Tibial nerve (tissue), 4 donors: Measurements from ENCODE around the gene AOPEP. TPM values are rescaled to one million over a fixed set of nuclear protein-coding genes. Genes with fewer than 3 reads are reported as not detected.

ENCODE experiments used
- DNase-seq, 2 donors: peaks; one replicate each; pipeline ENCODE4 v3.0.0-alpha.2; 2019; ENCODE audit warnings: low spot score in 2 of 2
- H3K27ac ChIP-seq, 4 donors: fragments of 200-600 bp; sonication (generic) in 3 of 4; one replicate each; pipeline ENCODE4 v1.5.1; 2017 to 2019; ENCODE audit warnings: mild to moderate bottlenecking in 1 of 4
- H3K27me3 ChIP-seq, 2 donors: fragments of 200-600 bp; sonication (generic) in 1 of 2; one replicate each; pipeline versions ENCODE4 v1.5.1 to v1.6.0; 2017 to 2019
- H3K36me3 ChIP-seq, 3 donors: fragments of 200-600 bp; sonication (generic); one replicate each; pipeline ENCODE4 v1.5.1; 2018 to 2019
- H3K4me1 ChIP-seq, 4 donors: fragments of 200-600 bp; sonication (generic) in 3 of 4; one replicate each; pipeline ENCODE4 v1.5.1; 2017 to 2019
- H3K4me3 ChIP-seq, 4 donors: fragments of 200-600 bp; sonication (generic) in 3 of 4; one replicate each; pipeline ENCODE4 v1.5.1; 2017 to 2019; ENCODE audit warnings: mild to moderate bottlenecking in 1 of 4, moderate library complexity in 1 of 4
- H3K9me3 ChIP-seq, 4 donors: fragments of 200-600 bp; sonication (generic) in 3 of 4; one replicate each; pipeline ENCODE4 v1.5.1; 2017 to 2019
- CTCF ChIP-seq, 5 experiments: fragments of 200-600 bp in 3 of 5; fragments of 450-650 bp in 2 of 5; sonication (generic) in 3 of 5; IDR thresholded peaks; one replicate each; pipeline ENCODE4 v1.5.1; 2016 to 2019; ENCODE audit warnings: antibody characterized with exemption in 5 of 5, mild to moderate bottlenecking in 3 of 5, moderate library complexity in 2 of 5
- EP300 ChIP-seq, 2 donors: sonication (generic); formaldehyde crosslinking; IDR thresholded peaks; one replicate each; pipeline ENCODE4 v1.6.1; 2017; ENCODE audit warnings: antibody characterized with exemption in 2 of 2, mild to moderate bottlenecking in 1 of 2
- POLR2A ChIP-seq, 2 donors: fragments of 450-650 bp; IDR thresholded peaks; one replicate each; pipeline ENCODE4 v1.6.1; 2017; ENCODE audit warnings: antibody characterized with exemption in 2 of 2, mild to moderate bottlenecking in 2 of 2, moderate library complexity in 2 of 2
- WGBS, 2 donors: methylation state at CpG; one replicate each; pipeline ENCODE4 v1.1.5; 2018; 5-methylcytosine and 5-hydroxymethylcytosine counted together
- total RNA-seq, 4 donors: library from RNA; depleted of rRNA; stranded (reverse); fragments of >200 nt; gene quantifications; one replicate each; pipeline ENCODE4 v1.1.0, GENCODE V29; 2016

Gene AOPEP, protein sequence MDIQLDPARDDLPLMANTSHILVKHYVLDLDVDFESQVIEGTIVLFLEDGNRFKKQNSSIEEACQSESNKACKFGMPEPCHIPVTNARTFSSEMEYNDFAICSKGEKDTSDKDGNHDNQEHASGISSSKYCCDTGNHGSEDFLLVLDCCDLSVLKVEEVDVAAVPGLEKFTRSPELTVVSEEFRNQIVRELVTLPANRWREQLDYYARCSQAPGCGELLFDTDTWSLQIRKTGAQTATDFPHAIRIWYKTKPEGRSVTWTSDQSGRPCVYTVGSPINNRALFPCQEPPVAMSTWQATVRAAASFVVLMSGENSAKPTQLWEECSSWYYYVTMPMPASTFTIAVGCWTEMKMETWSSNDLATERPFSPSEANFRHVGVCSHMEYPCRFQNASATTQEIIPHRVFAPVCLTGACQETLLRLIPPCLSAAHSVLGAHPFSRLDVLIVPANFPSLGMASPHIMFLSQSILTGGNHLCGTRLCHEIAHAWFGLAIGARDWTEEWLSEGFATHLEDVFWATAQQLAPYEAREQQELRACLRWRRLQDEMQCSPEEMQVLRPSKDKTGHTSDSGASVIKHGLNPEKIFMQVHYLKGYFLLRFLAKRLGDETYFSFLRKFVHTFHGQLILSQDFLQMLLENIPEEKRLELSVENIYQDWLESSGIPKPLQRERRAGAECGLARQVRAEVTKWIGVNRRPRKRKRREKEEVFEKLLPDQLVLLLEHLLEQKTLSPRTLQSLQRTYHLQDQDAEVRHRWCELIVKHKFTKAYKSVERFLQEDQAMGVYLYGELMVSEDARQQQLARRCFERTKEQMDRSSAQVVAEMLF
- 100 to 1,000 TPM; 236 to 323 (median 265) TPM for total RNA-seq

DNA sequence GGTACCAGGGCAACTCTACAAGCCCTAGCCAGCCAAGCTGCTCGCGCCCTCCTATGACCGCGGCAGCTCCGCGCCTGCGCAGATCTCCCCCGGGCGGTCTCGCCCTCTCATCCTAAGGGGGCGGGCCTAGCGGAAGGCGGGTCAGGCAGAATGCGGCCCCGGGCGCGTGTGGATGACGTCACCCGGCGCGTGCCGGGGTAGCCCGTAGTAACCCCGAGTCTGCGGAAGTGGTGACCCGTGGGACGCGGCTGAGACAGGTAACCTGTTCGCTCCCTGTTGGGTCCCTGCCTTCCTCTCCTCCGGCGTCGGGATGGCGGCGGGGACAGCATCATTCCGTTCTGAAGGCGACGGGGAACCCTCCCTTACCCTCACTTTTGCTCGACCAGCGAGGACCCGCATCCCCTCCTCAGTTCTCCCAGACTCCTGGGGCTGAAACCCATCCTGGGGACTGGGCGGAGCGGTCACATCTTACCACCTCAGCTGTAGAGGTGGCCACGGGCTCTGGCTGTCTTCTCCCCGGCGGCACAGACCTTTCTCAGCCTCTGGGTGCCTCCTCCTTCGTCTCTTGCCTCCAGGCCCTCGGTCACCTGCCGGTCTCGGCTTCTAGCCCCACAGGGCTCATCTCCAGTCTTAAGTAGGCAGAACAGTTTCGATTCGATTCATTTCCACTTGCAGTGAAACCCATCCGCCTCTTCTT lies at the start of gene AOPEP:
Gene AOPEP (plus strand): TSS at position 205 of the 697 bp plus-strand sequence. CDS start 33,085 bp downstream, outside the sequence.
- Histone ChIP-seq H3K27ac (peak within 1 kb of the TSS; percentile 88 to 97 (median 90)), H3K9me3 (no peaks in the 10 kb centered on the region), H3K4me3 (peak within 1 kb of the TSS; percentile 56 to 95 (median 79)), H3K27me3 (no peaks in the 10 kb centered on the region), H3K4me1 (peaks cover 0 to 25% (median 5%) of the 10 kb centered on the region in 4 donors), H3K36me3 (no peaks in the 10 kb centered on the region)
- peak in 2 of 5 experiments; percentile 22 to 41 for TF ChIP-seq CTCF (IDR thresholded peaks at IDR 0.05)
- peak; percentile 25 to 87 for TF ChIP-seq POLR2A (IDR thresholded peaks at IDR 0.05)
- peak; percentile 96 to 99 for TF ChIP-seq EP300 (IDR thresholded peaks at IDR 0.05)
- peak; percentile 97 to 98 for DNase-seq
- 1% methylated on average over 23 to 52 of the region's 52 CpGs for WGBS, 2 donors

- TF ChIP-seq CTCF (IDR thresholded peaks at IDR 0.05) (no peak), POLR2A (IDR thresholded peaks at IDR 0.05) (no peak), EP300 (IDR thresholded peaks at IDR 0.05) (no peak)
- Histone ChIP-seq H3K9me3 (no peaks in the 10 kb centered on the region), H3K4me3 (no peak overlapping the region), H3K27me3 (no peaks in the 10 kb centered on the region), H3K36me3 (no peaks in the 10 kb centered on the region), H3K4me1 (peaks cover 0 to 30% (median 6%) of the 10 kb centered on the region in 4 donors), H3K27ac (no peak overlapping the region)
- no peak for DNase-seq
- WGBS, 2 donors: 63 to 66% methylated on average over 4 of the region's 4 CpGs
These were observed 48.6 kb upstream of the AOPEP start for GRCh38 chr9:94677929-94678328.

DNA sequence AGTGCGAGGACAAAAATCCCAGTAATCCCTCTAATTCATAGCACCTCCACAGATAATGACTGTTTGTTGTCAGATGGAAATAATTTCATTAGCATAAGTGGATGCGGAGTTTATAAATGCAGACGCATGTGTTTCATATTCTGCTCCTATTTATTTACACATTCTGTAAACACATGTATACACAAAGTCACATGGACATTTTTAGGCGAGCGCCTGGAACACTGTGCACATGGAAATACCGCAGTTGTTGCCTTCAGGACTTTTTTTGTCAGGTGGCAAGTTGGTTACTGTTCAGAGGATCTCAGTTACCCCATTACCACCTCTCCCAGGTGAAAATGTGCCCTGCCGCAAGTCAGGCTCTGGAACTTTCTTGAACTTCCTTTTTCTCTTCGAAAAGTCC lies 46.9 kb upstream of the AOPEP start:
- H3K9me3 ChIP-seq: no peaks in the 10 kb centered on the region
- H3K27me3 ChIP-seq: no peaks in the 10 kb centered on the region
- no peak overlapping the region for H3K27ac ChIP-seq
- no peak for DNase-seq
- H3K36me3 ChIP-seq: no peaks in the 10 kb centered on the region
- no peak overlapping the region for H3K4me3 ChIP-seq
- no peak for TF ChIP-seq CTCF (IDR thresholded peaks at IDR 0.05)
- TF ChIP-seq POLR2A (IDR thresholded peaks at IDR 0.05): no peak
- 87 to 91% methylated on average over 8 of the region's 8 CpGs for WGBS, 2 donors
- H3K4me1 ChIP-seq: peaks cover 0 to 29% (median 6%) of the 10 kb centered on the region in 4 donors

DNA sequence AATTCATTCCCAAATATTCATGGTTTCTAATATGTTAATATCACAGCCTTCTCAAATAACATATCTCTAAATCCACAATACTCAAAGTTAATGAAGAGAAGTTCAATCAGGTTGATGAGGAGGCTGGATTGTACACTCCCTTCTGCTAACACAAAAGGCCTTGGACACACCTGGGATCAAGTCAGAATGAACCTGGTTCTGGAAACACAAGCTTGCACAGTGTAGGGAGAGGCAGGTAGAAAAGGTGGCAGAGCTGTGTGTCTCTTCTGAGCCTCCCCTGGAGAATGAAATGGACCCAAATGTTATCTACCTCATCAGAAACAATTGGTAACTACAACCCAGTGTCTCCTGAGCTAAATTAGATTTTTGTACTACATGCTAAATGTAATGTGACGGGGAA lies 46.5 kb upstream of the AOPEP start:
- DNase-seq: no peak
- H3K4me1 ChIP-seq: peaks cover 0 to 24% (median 6%) of the 10 kb centered on the region in 4 donors
- 92 to 96% methylated on average over 1 of the region's 1 CpG for WGBS, 2 donors

More for the DNA sequence above, 46.5 kb upstream of the AOPEP start:
- Histone ChIP-seq H3K27me3 (no peaks in the 10 kb centered on the region), H3K27ac (peak overlapping the region in 1 of 4 donors; percentile 64), H3K4me3 (no peak overlapping the region), H3K36me3 (no peaks in the 10 kb centered on the region), H3K9me3 (no peaks in the 10 kb centered on the region)
- TF ChIP-seq POLR2A (IDR thresholded peaks at IDR 0.05) (no peak), CTCF (IDR thresholded peaks at IDR 0.05) (no peak), EP300 (IDR thresholded peaks at IDR 0.05) (no peak)
